Activated T-helper 17 cell treated with anti-CD3 and anti-CD28 coated beads, Interleukin-2, amount 50 U/mL, for 72 hours (primary cell): ENCODE measurements around the gene LRMDA. TPM values are rescaled to one million over a fixed set of nuclear protein-coding genes. Genes with fewer than 3 reads are reported as not detected.

Experiments
- ATAC-seq: fragments of 150-1000 bp; cut with Tn5 transposase; replicated peaks from 2 replicates; pipeline ENCODE4 v1.10.0; 2021; ENCODE audit warnings: mild to moderate bottlenecking, moderate library complexity
- H3K27ac Mint-ChIP-seq: one replicate; pipeline ENCODE4 v1.8.0; 2022; ENCODE audit warnings: mixed read lengths
- H3K27me3 Mint-ChIP-seq: one replicate; pipeline ENCODE4 v1.8.0; 2022; ENCODE audit warnings: mixed read lengths
- H3K36me3 Mint-ChIP-seq: one replicate; pipeline ENCODE4 v1.8.0; 2022; ENCODE audit warnings: low read depth, mild to moderate bottlenecking, mixed read lengths
- H3K4me1 Mint-ChIP-seq: one replicate; pipeline ENCODE4 v1.8.0; 2022; ENCODE audit warnings: mixed read lengths
- H3K4me3 Mint-ChIP-seq: one replicate; pipeline ENCODE4 v1.8.0; 2022; ENCODE audit warnings: mild to moderate bottlenecking, mixed read lengths
- H3K9me3 Mint-ChIP-seq: one replicate; pipeline ENCODE4 v1.8.0; 2022; ENCODE audit warnings: mixed read lengths
- total RNA-seq, 2 donors: library from RNA; stranded (reverse); gene quantifications; one replicate each; pipeline ENCODE4 v1.2.3, GENCODE V29; 2022

Gene LRMDA
- total RNA-seq, 2 donors from 2014 or later: not detected

DNA sequence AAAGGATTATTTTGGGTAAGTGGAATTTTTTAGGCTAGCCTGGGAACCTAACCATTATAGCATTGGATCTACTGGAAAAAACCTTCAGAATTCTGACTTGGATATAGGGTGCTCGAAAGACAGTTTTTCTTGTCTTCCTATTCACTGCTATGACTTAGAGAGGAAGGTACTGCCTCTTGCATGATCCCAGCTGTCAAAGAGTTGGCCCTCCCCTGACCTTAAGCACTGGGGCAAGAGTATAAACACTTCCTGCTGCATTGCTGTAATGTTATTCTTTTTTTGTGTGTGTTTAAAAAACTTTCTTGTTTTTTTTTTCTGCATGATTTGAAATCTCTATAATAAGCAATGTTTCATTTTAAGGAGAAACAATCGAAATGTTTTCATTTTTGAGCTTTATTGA lies 113.0 kb downstream of the LRMDA start:
- Mint-ChIP-seq H3K4me1 (no peaks in the 10 kb centered on the region), H3K9me3 (no peaks in the 10 kb centered on the region), H3K36me3 (no peaks in the 10 kb centered on the region), H3K27me3 (peaks cover 30% of the 10 kb centered on the region), H3K27ac (no peak overlapping the region), H3K4me3 (no peak overlapping the region)
- no peak for ATAC-seq

- peaks cover 24% of the 10 kb centered on the region for H3K27me3 Mint-ChIP-seq
- no peak for ATAC-seq
- no peak overlapping the region for H3K4me3 Mint-ChIP-seq
- H3K4me1 Mint-ChIP-seq: no peaks in the 10 kb centered on the region
- H3K9me3 Mint-ChIP-seq: no peaks in the 10 kb centered on the region
- no peak overlapping the region for H3K27ac Mint-ChIP-seq
- no peaks in the 10 kb centered on the region for H3K36me3 Mint-ChIP-seq
These were observed 113.7 kb downstream of the LRMDA start for GRCh38 chr10:75544993-75545706.

DNA sequence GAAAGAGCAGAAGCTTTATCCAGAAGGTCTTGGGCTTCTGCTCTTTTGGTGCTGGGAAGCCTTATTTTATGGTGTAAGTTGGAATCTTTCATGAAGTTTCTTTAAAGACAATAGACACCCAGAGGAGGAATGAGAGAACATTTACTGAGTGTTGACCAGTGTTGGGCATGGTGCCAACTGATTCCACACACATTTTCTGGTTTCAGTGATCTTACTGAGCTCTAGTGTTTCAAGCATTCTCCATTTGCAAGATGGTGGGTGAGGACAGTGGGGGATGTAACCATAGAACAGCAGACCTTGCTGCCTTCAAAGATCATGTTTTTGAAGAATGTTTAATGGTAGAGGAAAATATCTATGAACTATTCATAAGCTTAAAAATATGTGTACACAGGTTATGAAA lies 114.6 kb downstream of the LRMDA start:
- Mint-ChIP-seq H3K4me1 (no peaks in the 10 kb centered on the region), H3K4me3 (no peak overlapping the region), H3K27ac (no peak overlapping the region), H3K27me3 (peaks cover 24% of the 10 kb centered on the region), H3K9me3 (no peaks in the 10 kb centered on the region), H3K36me3 (no peaks in the 10 kb centered on the region)
- no peak for ATAC-seq

GRCh38 chr10:75547391-75548298 lies 116.2 kb downstream of the LRMDA start:
- no peak for ATAC-seq
- H3K4me3 Mint-ChIP-seq: no peak overlapping the region
- no peaks in the 10 kb centered on the region for H3K36me3 Mint-ChIP-seq
- no peaks in the 10 kb centered on the region for H3K4me1 Mint-ChIP-seq
- peaks cover 6% of the 10 kb centered on the region for H3K9me3 Mint-ChIP-seq
- peaks cover 20% of the 10 kb centered on the region for H3K27me3 Mint-ChIP-seq
- H3K27ac Mint-ChIP-seq: no peak overlapping the region

GRCh38 chr10:75548356-75548755 lies 116.9 kb downstream of the LRMDA start:
- peaks cover 20% of the 10 kb centered on the region for H3K27me3 Mint-ChIP-seq
- no peak overlapping the region for H3K27ac Mint-ChIP-seq
- no peak for ATAC-seq
- H3K4me1 Mint-ChIP-seq: no peaks in the 10 kb centered on the region
- H3K4me3 Mint-ChIP-seq: no peak overlapping the region
- peaks cover 7% of the 10 kb centered on the region for H3K9me3 Mint-ChIP-seq
- no peaks in the 10 kb centered on the region for H3K36me3 Mint-ChIP-seq

GRCh38 chr10:75550191-75550590 lies 118.8 kb downstream of the LRMDA start:
- H3K9me3 Mint-ChIP-seq: peaks cover 13% of the 10 kb centered on the region
- no peak for ATAC-seq
- peaks cover 27% of the 10 kb centered on the region for H3K27me3 Mint-ChIP-seq
- no peak overlapping the region for H3K27ac Mint-ChIP-seq
- no peaks in the 10 kb centered on the region for H3K36me3 Mint-ChIP-seq
- no peaks in the 10 kb centered on the region for H3K4me1 Mint-ChIP-seq
- H3K4me3 Mint-ChIP-seq: no peak overlapping the region

- Mint-ChIP-seq H3K9me3 (peaks cover 13% of the 10 kb centered on the region), H3K4me1 (no peaks in the 10 kb centered on the region), H3K36me3 (no peaks in the 10 kb centered on the region), H3K27ac (no peak overlapping the region), H3K4me3 (no peak overlapping the region), H3K27me3 (peaks cover 20% of the 10 kb centered on the region)
- ATAC-seq: no peak
These were observed 120.7 kb downstream of the LRMDA start for GRCh38 chr10:75552171-75552570.

DNA sequence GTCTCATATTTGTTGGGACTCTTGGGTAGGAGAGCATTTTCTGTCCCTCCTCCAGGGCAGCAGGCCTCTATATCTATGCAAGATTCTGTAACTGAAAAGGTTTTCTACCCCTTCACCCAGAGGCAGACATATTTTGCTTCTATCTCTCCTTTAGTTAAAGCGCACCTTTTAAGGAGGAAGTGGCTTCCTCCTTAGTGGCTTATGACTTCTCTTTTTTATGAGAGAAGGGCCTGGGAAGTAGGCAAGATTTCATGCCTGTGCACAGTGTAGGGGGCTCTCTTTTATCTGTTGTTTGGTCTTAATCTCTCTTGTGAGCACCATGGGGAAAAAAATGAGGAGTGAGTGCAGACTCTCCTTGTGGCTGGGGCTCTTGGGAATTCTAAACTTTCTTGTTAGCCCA lies 122.1 kb downstream of the LRMDA start:
- no peak overlapping the region for H3K27ac Mint-ChIP-seq
- H3K9me3 Mint-ChIP-seq: peaks cover 21% of the 10 kb centered on the region
- H3K36me3 Mint-ChIP-seq: no peaks in the 10 kb centered on the region
- no peak overlapping the region for H3K4me3 Mint-ChIP-seq
- no peak for ATAC-seq
- H3K27me3 Mint-ChIP-seq: peaks cover 17% of the 10 kb centered on the region
- H3K4me1 Mint-ChIP-seq: no peaks in the 10 kb centered on the region

- Mint-ChIP-seq H3K9me3 (peaks cover 21% of the 10 kb centered on the region), H3K27me3 (peaks cover 17% of the 10 kb centered on the region), H3K36me3 (no peaks in the 10 kb centered on the region), H3K27ac (no peak overlapping the region), H3K4me1 (no peaks in the 10 kb centered on the region), H3K4me3 (no peak overlapping the region)
- no peak for ATAC-seq
These were observed 123.9 kb downstream of the LRMDA start for GRCh38 chr10:75555323-75555722.

GRCh38 chr10:75556320-75556719 lies 124.9 kb downstream of the LRMDA start:
- Mint-ChIP-seq H3K9me3 (peaks cover 21% of the 10 kb centered on the region), H3K4me1 (no peaks in the 10 kb centered on the region)
- no peak for ATAC-seq

DNA sequence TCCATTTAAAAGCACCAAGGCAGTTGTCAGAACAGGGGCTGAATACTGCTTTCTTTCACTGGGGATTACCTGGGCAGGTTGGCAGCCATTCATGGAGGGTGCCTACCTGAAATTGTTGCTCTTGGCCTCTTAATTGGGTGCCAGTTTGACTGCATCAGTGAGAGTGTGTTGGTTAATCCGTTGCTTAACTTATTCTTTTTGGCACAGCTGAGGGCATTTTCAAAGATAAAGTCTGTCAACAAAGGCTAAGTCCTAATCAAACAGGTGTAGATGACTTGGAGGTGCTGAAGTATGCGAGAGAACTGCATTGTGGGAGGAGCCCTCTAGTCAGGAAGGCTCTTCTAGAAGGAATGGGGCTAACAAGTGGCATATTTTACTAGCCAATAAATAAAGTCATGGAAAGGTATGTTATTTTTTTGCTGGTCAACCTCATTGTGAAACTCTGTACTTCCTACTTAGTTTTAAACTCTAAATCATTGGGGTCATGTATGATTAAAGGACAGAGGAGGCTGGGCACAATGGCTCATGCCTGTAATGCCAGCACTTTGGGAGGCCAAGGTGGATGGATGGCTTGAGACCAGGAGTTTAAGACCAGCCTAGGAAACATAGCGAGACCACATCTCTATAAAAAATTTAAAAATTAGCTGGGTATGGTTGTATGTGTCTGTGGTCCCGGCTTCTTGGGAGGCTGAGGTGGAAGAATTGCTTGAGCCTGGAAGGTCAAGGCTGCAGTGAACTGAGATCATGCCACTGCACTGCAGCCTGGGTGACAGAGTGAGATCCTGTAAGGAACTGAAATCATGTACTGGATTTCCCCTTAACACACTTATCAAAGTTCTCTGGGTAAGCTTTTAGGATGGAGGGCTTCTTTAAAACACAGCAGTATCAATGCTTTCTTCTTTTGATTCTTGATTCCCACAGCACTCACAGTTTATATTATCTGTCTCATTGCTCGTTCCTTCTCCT lies 134.1 kb downstream of the LRMDA start:
- Mint-ChIP-seq H3K36me3 (no peaks in the 10 kb centered on the region), H3K4me3 (no peak overlapping the region), H3K27ac (no peak overlapping the region), H3K9me3 (no peaks in the 10 kb centered on the region), H3K4me1 (no peaks in the 10 kb centered on the region), H3K27me3 (peaks cover 13% of the 10 kb centered on the region)
- no peak for ATAC-seq

More at GRCh38 chr10:75556320-75556719, 124.9 kb downstream of the LRMDA start:
- H3K36me3 Mint-ChIP-seq: no peaks in the 10 kb centered on the region
- H3K27ac Mint-ChIP-seq: no peak overlapping the region
- no peak overlapping the region for H3K4me3 Mint-ChIP-seq
- H3K27me3 Mint-ChIP-seq: peaks cover 17% of the 10 kb centered on the region

DNA sequence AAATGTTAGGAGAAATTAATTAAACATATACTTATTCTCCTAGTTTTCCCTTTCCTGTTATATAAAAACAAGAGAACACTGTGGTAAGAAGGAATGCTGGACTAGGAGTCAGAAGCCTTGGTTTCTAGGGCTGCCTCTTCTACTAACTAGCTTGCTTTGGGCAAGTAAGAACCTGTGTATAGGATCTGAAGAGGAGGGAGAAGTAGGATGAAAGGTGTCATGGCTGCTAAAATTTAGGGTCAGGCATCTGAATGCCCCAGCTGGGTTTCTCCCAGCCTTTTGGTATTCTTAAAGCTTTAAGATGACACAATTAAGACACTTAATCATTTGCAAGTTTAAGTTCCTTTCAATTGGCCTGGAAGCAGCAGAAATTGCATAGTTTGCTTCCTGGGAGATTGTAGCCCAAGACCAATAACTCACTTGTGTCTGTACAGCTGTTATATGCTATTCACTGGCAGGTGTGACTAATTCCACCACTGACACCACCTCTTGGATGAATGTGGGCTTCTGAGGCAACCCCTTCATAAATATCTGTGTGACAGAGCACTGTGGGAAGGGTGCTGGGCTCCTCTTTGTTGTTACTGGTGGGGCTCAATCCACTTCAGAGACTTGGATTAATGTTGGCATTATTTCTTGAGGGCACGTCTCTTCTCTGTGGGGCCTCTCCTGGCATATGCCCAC lies 137.2 kb downstream of the LRMDA start:
- Mint-ChIP-seq H3K4me3 (no peak overlapping the region), H3K27me3 (peaks cover 10% of the 10 kb centered on the region), H3K4me1 (no peaks in the 10 kb centered on the region), H3K36me3 (no peaks in the 10 kb centered on the region), H3K9me3 (peaks cover 6% of the 10 kb centered on the region), H3K27ac (no peak overlapping the region)
- ATAC-seq: no peak

GRCh38 chr10:75569506-75569905 lies 138.1 kb downstream of the LRMDA start:
- H3K4me3 Mint-ChIP-seq: no peak overlapping the region

GRCh38 chr10:75572478-75572877 lies 141.1 kb downstream of the LRMDA start:
- H3K9me3 Mint-ChIP-seq: peaks cover 13% of the 10 kb centered on the region
- H3K27ac Mint-ChIP-seq: no peak overlapping the region
- H3K27me3 Mint-ChIP-seq: peaks cover 8% of the 10 kb centered on the region
- H3K36me3 Mint-ChIP-seq: no peaks in the 10 kb centered on the region
- no peaks in the 10 kb centered on the region for H3K4me1 Mint-ChIP-seq
- ATAC-seq: no peak
- no peak overlapping the region for H3K4me3 Mint-ChIP-seq

More at GRCh38 chr10:75569506-75569905, 138.1 kb downstream of the LRMDA start:
- no peak overlapping the region for H3K27ac Mint-ChIP-seq
- ATAC-seq: no peak
- H3K9me3 Mint-ChIP-seq: peaks cover 11% of the 10 kb centered on the region
- H3K36me3 Mint-ChIP-seq: no peaks in the 10 kb centered on the region
- H3K4me1 Mint-ChIP-seq: no peaks in the 10 kb centered on the region
- H3K27me3 Mint-ChIP-seq: peaks cover 16% of the 10 kb centered on the region
